Liver (tissue), 9 donors: ENCODE measurements around the gene TMEM51. TPM values are rescaled to one million over a fixed set of nuclear protein-coding genes. Genes with fewer than 3 reads are reported as not detected.

Experiments used
- DNase-seq: peaks from one replicate; pipeline ENCODE4 v3.0.0-alpha.2; 2017; ENCODE audit warnings: low spot score
- H3K27ac ChIP-seq, 2 donors: one replicate each; pipeline ENCODE4 v1.7.0; 2013; ENCODE audit warnings: inconsistent platforms in 2 of 2, low read length in 2 of 2, control low read depth in 1 of 2, low read depth in 1 of 2, mild to moderate bottlenecking in 1 of 2
- H3K27me3 ChIP-seq, 4 donors: one replicate each; pipeline versions ENCODE4 v1.6.1 to v1.7.0; 2013; ENCODE audit warnings: low read length in 3 of 4, inconsistent platforms in 1 of 4, mild to moderate bottlenecking in 1 of 4, moderate library complexity in 1 of 4; ENCODE audit not compliant: control insufficient read depth in 4 of 4, insufficient read depth in 4 of 4
- H3K36me3 ChIP-seq, 4 donors: one replicate each; pipeline versions ENCODE4 v1.6.1 to v1.7.0; 2013; ENCODE audit warnings: low read length in 3 of 4, mild to moderate bottlenecking in 3 of 4, low read depth in 1 of 4, moderate library complexity in 1 of 4; ENCODE audit not compliant: control insufficient read depth in 4 of 4, insufficient read depth in 3 of 4
- H3K4me1 ChIP-seq, 4 donors: one replicate each; pipeline versions ENCODE4 v1.6.1 to v1.7.0; 2013; ENCODE audit warnings: low read length in 3 of 4, mild to moderate bottlenecking in 3 of 4, moderate library complexity in 1 of 4; ENCODE audit not compliant: control insufficient read depth in 4 of 4, insufficient read depth in 4 of 4
- H3K4me3 ChIP-seq, 3 donors: one replicate each; pipeline versions ENCODE4 v1.6.1 to v1.7.0; 2013; ENCODE audit warnings: low read length in 3 of 3, control low read depth in 1 of 3, low read depth in 1 of 3, mild to moderate bottlenecking in 1 of 3
- H3K9ac ChIP-seq, 2 donors: one replicate each; pipeline ENCODE4 v1.7.0; 2013; ENCODE audit warnings: low read length in 2 of 2, mild to moderate bottlenecking in 2 of 2, moderate library complexity in 2 of 2, control low read depth in 1 of 2, low read depth in 1 of 2
- H3K9me3 ChIP-seq, 4 donors: one replicate each; pipeline versions ENCODE4 v1.6.1 to v1.7.0; 2013; ENCODE audit warnings: low read length in 3 of 4; ENCODE audit not compliant: control insufficient read depth in 4 of 4
- CTCF ChIP-seq: fragments of 150-350 bp; IDR thresholded peaks from 2 replicates; pipeline ENCODE4 v1.5.1; 2017; ENCODE audit warnings: improper control_type of control experiment, low read depth, low read length; ENCODE audit not compliant: missing input control
- EGR1 ChIP-seq, 2 donors: IDR thresholded peaks; 2 replicates each; pipeline ENCODE4 v1.6.1; 2016 to 2018; ENCODE audit warnings: antibody characterized with exemption in 2 of 2, low read depth in 2 of 2
- FOXA2 ChIP-seq: IDR thresholded peaks from 2 replicates; pipeline ENCODE4 v1.6.1; 2016; ENCODE audit warnings: antibody characterized with exemption
- GABPA ChIP-seq, 2 donors: IDR thresholded peaks in 1 of 2; conservative IDR thresholded peaks in 1 of 2; 2 replicates each; pipeline ENCODE4 v1.6.1; 2016; ENCODE audit warnings: antibody characterized with exemption in 2 of 2, mild to moderate bottlenecking in 1 of 2, moderate library complexity in 1 of 2
- REST ChIP-seq: IDR thresholded peaks from 2 replicates; pipeline ENCODE4 v1.6.1; 2016; ENCODE audit warnings: antibody characterized with exemption, mild to moderate bottlenecking
- SP1 ChIP-seq: IDR thresholded peaks from 2 replicates; pipeline ENCODE4 v1.6.1; 2018; ENCODE audit warnings: antibody characterized with exemption, mild to moderate bottlenecking
- TAF1 ChIP-seq: conservative IDR thresholded peaks from 2 replicates; pipeline ENCODE4 v1.6.1; 2016; ENCODE audit warnings: antibody characterized with exemption, mild to moderate bottlenecking
- ZBTB33 ChIP-seq: IDR thresholded peaks from 2 replicates; pipeline ENCODE4 v1.6.1; 2016; ENCODE audit warnings: antibody characterized with exemption
- WGBS: extraction: QIAGEN DNeasy Blood & Tissue Kit; methylation state at CpG from one replicate; pipeline ENCODE4 v1.1.7; 2013; 5-methylcytosine and 5-hydroxymethylcytosine counted together
- polyA plus RNA-seq, 2 donors: library from polyadenylated mRNA; stranded (reverse) in 1 of 2; unstranded in 1 of 2; fragments of 200-250 nt in 1 of 2; fragments of >200 nt in 1 of 2; fragmentation: Nextera tagmentation in 1 of 2; extraction: Ambion mirVana in 1 of 2; gene quantifications; one replicate each; pipeline versions ENCODE4 v1.2.1 to v1.2.3, GENCODE V29; 2013 to 2015
- total RNA-seq, 2 donors: library from RNA; depleted of rRNA; stranded (reverse); fragments of >200 nt; gene quantifications; one replicate each; pipeline ENCODE4 v1.2.3, GENCODE V29; 2014
- TF ChIP-seq, protein P1 (sequence below): IDR thresholded peaks from 2 replicates; pipeline ENCODE4 v1.6.1; 2016; ENCODE audit warnings: antibody characterized with exemption
- donor health status: healthy.
- donor health status: healthy.
- donor health status: healthy.
- donor health status: healthy.
- donor health status: healthy.

TMEM51 gene
- total and polyA plus RNA-seq, 4 donors = 1.3 to 2.7 (median 1.9) TPM

DNA sequence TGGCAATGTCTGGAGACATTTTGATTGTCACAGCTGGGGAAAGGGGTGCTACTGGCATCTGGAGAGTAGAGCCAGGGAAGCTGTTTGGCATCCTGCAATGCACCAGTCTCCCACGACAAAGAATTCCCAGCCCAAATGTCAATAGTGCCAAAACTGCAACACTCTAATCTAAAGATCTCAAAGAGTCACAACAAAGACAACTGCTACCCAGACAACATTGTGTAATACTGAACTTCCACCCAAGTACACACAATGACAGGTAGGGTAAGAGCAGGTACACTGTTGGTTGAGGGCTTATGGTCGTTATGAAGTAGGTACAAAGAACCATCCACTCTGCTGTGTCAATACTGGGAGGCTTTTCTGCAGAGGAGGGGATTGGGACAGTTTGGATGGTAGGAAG lies 8.2 kb upstream of the TMEM51 start (continued):
- no peak for TF ChIP-seq REST
- TF ChIP-seq SP1 = no peak
- no peak for TF ChIP-seq TAF1

DNA sequence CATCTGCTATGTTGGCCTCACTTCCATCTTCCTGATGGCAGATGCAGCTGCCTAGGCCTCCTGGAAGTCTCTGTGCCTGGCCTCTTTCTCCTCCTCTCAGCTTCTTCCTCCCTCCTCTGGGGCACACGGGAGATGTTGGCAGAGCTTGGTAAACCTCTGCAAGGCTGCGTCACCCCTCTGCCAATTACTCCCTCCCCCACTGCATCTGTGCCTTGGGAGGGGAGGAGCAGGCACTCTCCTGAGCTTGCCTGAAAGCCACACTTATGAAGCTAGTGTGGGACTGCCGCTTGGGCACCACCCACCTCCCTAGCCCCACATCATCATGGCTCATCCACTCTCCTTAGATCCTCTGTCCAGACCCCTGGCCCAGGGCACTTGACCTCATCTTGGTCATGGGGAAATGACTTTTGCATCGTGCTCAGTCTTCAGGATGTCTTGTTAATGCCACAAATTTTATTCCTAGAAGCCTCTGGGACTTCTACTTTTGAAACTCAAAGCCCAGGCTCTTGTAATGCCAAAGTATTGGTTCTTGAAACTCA lies 7.3 kb upstream of the TMEM51 start:
- WGBS = 80% methylated on average over 4 of the region's 4 CpGs
- no peak overlapping the region for H3K4me3 ChIP-seq
- H3K27ac ChIP-seq = no peak overlapping the region
- H3K36me3 ChIP-seq = no peaks in the 10 kb centered on the region
- H3K9ac ChIP-seq = no peak overlapping the region
- H3K4me1 ChIP-seq = peaks cover 0 to 5% (median 0%) of the 10 kb centered on the region in 4 donors
- no peaks in the 10 kb centered on the region for H3K9me3 ChIP-seq
- TF ChIP-seq ZBTB33 = no peak
- no peak for TF ChIP-seq SP1
- TF ChIP-seq CTCF = no peak
- no peak for TF ChIP-seq FOXA2
- TF ChIP-seq, protein P1, sequence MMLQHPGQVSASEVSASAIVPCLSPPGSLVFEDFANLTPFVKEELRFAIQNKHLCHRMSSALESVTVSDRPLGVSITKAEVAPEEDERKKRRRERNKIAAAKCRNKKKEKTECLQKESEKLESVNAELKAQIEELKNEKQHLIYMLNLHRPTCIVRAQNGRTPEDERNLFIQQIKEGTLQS = no peak
- no peak for TF ChIP-seq GABPA (IDR thresholded peaks at IDR 0.05 in 1 of 2, conservative IDR thresholded peaks at IDR 0.05 in 1 of 2)
- no peak for TF ChIP-seq EGR1 (IDR thresholded peaks at IDR 0.05; ENCODE audit: low read depth in 2 of 2)
- no peak for TF ChIP-seq REST
- DNase-seq = no peak
- H3K27me3 ChIP-seq = peaks cover 0 to 8% (median 0%) of the 10 kb centered on the region in 4 donors
